ENCODE measurements around the gene R3HDM1. TPM values are rescaled to one million over a fixed set of nuclear protein-coding genes. Genes with fewer than 3 reads are reported as not detected.

The R3HDM1 gene
- total RNA-seq, 4 donors from 2014 or later, result 18.2 to 42.4 (median 28.5) TPM

- Histone ChIP-seq H3K36me3 (no peaks in the 10 kb centered on the region), H3K27me3 (no peaks in the 10 kb centered on the region), H3K27ac (no peak overlapping the region), H3K4me3 (no peak overlapping the region), H3K4me1 (no peaks in the 10 kb centered on the region), H3K9me3 (no peaks in the 10 kb centered on the region)
- DNase-seq (ENCODE audit: low spot score in 2 of 2), result no peak
- no peak for TF ChIP-seq EP300 (IDR thresholded peaks at IDR 0.05)
- no peak for TF ChIP-seq POLR2A (IDR thresholded peaks at IDR 0.05)
- TF ChIP-seq CTCF (IDR thresholded peaks at IDR 0.05), result no peak
- WGBS, 2 donors, result 92% methylated on average over 4 of the region's 4 CpGs
These were observed 32.5 kb downstream of the R3HDM1 start for GRCh38 chr2:135563793-135564192.

- H3K4me1 ChIP-seq, result no peaks in the 10 kb centered on the region
- TF ChIP-seq POLR2A (IDR thresholded peaks at IDR 0.05), result no peak
- no peak for TF ChIP-seq CTCF (IDR thresholded peaks at IDR 0.05)
- no peak for TF ChIP-seq EP300 (IDR thresholded peaks at IDR 0.05)
- no peaks in the 10 kb centered on the region for H3K27me3 ChIP-seq
- no peak overlapping the region for H3K27ac ChIP-seq
- H3K9me3 ChIP-seq, result no peaks in the 10 kb centered on the region
- WGBS, 2 donors, result 85 to 86% methylated on average over 2 of the region's 2 CpGs
- DNase-seq (ENCODE audit: low spot score in 2 of 2), result no peak
- no peak overlapping the region for H3K4me3 ChIP-seq
- peaks cover 0 to 16% (median 0%) of the 10 kb centered on the region in 3 donors for H3K36me3 ChIP-seq
These were observed 39.6 kb downstream of the R3HDM1 start for GRCh38 chr2:135570884-135571283.

- no peak overlapping the region for H3K27ac ChIP-seq
- H3K4me1 ChIP-seq, result no peaks in the 10 kb centered on the region
These were observed 42.3 kb downstream of the R3HDM1 start for GRCh38 chr2:135573620-135574019.

GRCh38 chr2:135581282-135581681 is 50.0 kb downstream of the R3HDM1 start:
- no peaks in the 10 kb centered on the region for H3K36me3 ChIP-seq
- no peak for TF ChIP-seq EP300 (IDR thresholded peaks at IDR 0.05)
- TF ChIP-seq POLR2A (IDR thresholded peaks at IDR 0.05), result no peak
- no peak for TF ChIP-seq CTCF (IDR thresholded peaks at IDR 0.05)
- no peaks in the 10 kb centered on the region for H3K9me3 ChIP-seq
- H3K27ac ChIP-seq, result no peak overlapping the region
- no peak overlapping the region for H3K4me3 ChIP-seq
- DNase-seq (ENCODE audit: low spot score in 2 of 2), result no peak
- no peaks in the 10 kb centered on the region for H3K4me1 ChIP-seq
- WGBS, 2 donors, result 97 to 98% methylated on average over 3 of the region's 3 CpGs
- H3K27me3 ChIP-seq, result no peaks in the 10 kb centered on the region

More at GRCh38 chr2:135573620-135574019, 42.3 kb downstream of the R3HDM1 start:
- Histone ChIP-seq H3K9me3 (no peaks in the 10 kb centered on the region), H3K36me3 (peaks cover 0 to 16% (median 0%) of the 10 kb centered on the region in 3 donors), H3K4me3 (no peak overlapping the region), H3K27me3 (no peaks in the 10 kb centered on the region)
- TF ChIP-seq POLR2A (IDR thresholded peaks at IDR 0.05), result no peak
- TF ChIP-seq EP300 (IDR thresholded peaks at IDR 0.05), result no peak
- no peak for TF ChIP-seq CTCF (IDR thresholded peaks at IDR 0.05)
- WGBS, 2 donors, result 96 to 98% methylated on average over 1 of the region's 1 CpG
- DNase-seq (ENCODE audit: low spot score in 2 of 2), result no peak

GRCh38 chr2:135582383-135582782 is 51.1 kb downstream of the R3HDM1 start:
- 44 to 59% methylated on average over 2 of the region's 2 CpGs for WGBS, 2 donors

More at GRCh38 chr2:135582383-135582782, 51.1 kb downstream of the R3HDM1 start:
- no peak overlapping the region for H3K27ac ChIP-seq
- H3K4me1 ChIP-seq, result no peaks in the 10 kb centered on the region
- H3K4me3 ChIP-seq, result no peak overlapping the region
- no peak for TF ChIP-seq CTCF (IDR thresholded peaks at IDR 0.05)
- TF ChIP-seq POLR2A (IDR thresholded peaks at IDR 0.05), result no peak
- TF ChIP-seq EP300 (IDR thresholded peaks at IDR 0.05), result no peak
- no peaks in the 10 kb centered on the region for H3K27me3 ChIP-seq
- H3K9me3 ChIP-seq, result no peaks in the 10 kb centered on the region
- no peak for DNase-seq (ENCODE audit: low spot score in 2 of 2)
- H3K36me3 ChIP-seq, result no peaks in the 10 kb centered on the region
